IPS-NIHi11 (cell line): ENCODE measurements around the gene ICAM3.
A peak's percentile ranks its signal among the peaks of the same experiment; 100 is the strongest.

Experiments
- DNase-seq: peaks from one replicate; pipeline ENCODE4 v3.0.0; 2012; ENCODE audit warnings: mixed read lengths, low spot score

ICAM3 gene

DNA sequence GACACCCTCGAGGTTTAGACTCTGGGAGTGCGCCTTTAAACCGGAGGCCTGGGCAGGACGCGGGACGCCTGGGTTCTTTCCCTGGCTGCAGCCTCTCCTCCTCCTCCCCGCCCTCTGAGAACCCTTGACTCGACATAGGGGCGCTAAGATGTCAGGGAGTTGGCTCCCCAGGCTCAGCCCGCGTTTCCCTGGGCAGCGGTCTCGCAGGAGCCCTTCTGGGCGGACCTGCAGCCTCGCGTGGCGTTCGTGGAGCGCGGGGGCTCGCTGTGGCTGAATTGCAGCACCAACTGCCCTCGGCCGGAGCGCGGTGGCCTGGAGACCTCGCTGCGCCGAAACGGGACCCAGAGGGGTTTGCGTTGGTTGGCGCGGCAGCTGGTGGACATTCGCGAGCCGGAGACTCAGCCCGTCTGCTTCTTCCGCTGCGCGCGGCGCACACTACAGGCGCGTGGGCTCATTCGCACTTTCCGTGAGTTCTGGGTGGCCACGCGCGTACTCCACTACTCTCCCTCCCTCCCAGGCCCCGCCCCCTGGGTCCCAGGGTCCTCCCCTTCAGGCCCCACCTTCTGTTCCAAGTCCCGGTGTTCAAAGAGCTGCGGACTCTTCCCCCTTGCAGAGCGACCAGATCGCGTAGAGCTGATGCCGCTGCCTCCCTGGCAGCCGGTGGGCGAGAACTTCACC, 48.4 kb downstream of the ICAM3 start:
- DNase-seq: peak; percentile 55

DNA sequence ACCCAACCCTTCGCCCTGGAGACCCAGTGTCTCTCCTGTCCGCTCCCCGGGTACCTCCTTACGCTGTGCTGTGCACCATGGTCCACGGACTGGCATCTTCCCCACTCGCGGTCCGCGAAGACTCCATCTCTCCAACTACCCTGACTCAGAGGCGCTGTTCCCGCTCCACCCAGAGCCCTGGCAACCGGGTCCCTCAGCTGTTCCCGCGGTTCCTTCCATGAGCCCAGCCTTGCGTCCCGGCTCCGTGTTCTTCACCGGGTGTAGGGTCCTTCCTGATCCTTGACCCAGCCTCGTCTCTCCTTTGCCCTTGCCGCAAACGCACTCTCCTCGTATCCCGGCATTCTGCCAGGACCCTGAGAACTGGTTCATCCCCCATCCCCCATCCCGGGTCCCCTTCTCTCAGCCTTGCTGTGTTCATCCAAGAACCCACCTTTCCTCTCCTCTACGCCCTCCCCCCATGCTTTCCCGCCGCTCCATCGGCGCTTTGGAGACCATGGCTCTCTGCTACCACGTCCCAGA, 49.0 kb downstream of the ICAM3 start:
- no peak for DNase-seq

DNA sequence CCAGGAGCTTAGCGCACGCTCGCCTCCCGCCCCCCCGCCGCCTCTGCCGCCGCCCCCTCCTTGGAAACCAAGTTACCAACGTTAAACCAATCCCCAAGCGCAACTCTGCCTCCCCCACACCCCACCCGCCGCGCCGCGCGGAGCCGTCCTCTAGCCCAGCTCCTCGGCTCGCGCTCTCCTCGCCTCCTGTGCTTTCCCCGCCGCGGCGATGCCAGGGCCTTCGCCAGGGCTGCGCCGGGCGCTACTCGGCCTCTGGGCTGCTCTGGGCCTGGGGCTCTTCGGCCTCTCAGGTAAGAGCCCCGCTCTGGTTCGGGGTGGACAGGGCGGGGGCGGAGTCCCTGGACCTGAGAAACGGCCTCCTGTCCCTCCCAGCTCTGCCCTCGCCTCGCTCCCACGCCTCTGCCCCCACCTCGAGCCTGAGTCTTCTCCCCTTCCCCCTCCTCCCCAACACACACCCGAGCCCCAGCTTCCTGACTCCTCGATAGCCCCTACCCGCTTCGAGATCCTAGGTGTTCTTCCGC, 49.5 kb downstream of the ICAM3 start, which contains the start of gene ICAM5:
ICAM5 (plus strand) TSS at position 117 of the 521 bp plus-strand sequence; CDS start at position 209, 92 bp downstream.
- no peak for DNase-seq

DNA sequence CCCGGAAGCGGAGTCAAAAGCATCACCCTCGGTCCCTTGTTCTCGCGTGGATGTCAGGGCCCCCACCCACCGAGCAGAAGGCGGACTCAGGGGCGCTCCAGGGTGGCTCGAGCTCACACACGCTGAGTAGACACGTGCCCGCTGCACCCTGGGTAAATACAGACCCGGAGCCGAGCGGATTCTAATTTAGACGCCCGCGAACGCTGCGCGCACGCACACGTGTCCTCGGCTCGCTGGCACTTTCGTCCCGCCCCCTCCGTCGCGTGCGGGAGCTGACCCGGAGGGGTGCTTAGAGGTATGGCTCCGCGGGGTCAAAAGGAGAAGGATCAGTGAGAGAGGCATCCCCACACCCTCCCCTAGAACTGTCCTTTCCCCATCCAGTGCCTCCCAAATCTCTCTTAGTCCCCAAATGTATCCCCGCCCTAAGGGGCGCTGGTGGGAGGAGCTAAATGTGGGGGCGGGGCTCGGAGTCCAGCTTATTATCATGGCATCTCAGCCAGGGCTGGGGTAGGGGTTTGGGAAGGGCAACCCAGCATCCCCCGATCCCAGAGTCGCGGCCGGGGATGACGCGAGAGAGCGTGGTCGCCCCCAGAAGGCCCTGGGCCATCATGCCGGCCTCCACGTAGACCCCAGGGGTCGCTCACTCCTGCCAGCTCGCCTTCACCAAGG, 50.1 kb downstream of the ICAM3 start:
- peak; percentile 60 for DNase-seq

DNA sequence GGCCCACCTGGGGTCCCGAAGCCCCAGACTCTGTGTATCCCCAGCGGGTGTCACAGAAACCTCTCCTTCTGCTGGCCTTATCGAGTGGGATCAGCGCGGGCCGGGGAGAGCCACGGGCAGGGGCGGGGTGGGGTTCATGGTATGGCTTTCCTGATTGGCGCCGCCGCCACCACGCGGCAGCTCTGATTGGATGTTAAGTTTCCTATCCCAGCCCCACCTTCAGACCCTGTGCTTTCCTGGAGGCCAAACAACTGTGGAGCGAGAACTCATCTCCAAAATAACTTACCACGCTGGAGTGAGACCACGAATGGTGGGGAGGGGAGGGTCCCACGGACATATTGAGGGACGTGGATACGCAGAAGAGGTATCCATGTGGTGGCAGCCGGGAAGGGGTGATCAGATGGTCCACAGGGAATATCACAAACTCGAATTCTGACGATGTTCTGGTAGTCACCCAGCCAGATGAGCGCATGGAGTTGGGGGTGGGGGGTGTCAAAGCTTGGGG, 50.7 kb downstream of the ICAM3 start:
- peak; percentile 84 for DNase-seq

DNA sequence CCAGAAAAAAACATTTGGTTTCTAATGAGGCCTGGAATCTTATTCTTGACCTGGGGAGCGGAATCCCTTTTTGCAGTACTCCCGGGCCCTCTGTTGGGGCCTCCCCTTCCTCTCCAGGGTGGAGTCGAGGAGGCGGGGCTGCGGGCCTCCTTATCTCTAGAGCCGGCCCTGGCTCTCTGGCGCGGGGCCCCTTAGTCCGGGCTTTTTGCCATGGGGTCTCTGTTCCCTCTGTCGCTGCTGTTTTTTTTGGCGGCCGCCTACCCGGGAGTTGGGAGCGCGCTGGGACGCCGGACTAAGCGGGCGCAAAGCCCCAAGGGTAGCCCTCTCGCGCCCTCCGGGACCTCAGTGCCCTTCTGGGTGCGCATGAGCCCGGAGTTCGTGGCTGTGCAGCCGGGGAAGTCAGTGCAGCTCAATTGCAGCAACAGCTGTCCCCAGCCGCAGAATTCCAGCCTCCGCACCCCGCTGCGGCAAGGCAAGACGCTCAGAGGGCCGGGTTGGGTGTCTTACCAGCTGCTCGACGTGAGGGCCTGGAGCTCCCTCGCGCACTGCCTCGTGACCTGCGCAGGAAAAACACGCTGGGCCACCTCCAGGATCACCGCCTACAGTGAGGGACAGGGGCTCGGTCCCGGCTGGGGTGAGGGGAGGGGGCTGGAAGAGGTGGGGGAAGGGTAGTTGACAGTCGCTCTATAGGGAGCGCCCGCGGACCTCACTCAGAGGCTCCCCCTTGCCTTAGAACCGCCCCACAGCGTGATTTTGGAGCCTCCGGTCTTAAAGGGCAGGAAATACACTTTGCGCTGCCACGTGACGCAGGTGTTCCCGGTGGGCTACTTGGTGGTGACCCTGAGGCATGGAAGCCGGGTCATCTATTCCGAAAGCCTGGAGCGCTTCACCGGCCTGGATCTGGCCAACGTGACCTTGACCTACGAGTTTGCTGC, 52.4 kb downstream of the ICAM3 start, which contains the start of gene ICAM4:
ICAM4 (plus strand) TSS at position 153 of the 935 bp plus-strand sequence; CDS start at position 211, 58 bp downstream.
- DNase-seq: peak; percentile 50

DNA sequence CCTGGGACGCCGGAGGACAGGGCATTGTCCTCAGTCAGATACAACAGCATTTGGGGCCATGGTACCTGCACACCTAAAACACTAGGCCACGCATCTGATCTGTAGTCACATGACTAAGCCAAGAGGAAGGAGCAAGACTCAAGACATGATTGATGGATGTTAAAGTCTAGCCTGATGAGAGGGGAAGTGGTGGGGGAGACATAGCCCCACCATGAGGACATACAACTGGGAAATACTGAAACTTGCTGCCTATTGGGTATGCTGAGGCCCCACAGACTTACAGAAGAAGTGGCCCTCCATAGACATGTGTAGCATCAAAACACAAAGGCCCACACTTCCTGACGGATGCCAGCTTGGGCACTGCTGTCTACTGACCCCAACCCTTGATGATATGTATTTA, 54.0 kb downstream of the ICAM3 start:
- DNase-seq: no peak

DNA sequence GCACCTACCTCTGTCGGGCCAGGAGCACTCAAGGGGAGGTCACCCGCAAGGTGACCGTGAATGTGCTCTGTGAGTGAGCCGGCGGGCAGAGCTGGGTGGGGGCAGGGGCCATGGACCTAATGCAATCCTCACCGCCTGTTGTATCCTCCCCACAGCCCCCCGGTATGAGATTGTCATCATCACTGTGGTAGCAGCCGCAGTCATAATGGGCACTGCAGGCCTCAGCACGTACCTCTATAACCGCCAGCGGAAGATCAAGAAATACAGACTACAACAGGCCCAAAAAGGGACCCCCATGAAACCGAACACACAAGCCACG, 54.5 kb downstream of the ICAM3 start:
- no peak for DNase-seq

DNA sequence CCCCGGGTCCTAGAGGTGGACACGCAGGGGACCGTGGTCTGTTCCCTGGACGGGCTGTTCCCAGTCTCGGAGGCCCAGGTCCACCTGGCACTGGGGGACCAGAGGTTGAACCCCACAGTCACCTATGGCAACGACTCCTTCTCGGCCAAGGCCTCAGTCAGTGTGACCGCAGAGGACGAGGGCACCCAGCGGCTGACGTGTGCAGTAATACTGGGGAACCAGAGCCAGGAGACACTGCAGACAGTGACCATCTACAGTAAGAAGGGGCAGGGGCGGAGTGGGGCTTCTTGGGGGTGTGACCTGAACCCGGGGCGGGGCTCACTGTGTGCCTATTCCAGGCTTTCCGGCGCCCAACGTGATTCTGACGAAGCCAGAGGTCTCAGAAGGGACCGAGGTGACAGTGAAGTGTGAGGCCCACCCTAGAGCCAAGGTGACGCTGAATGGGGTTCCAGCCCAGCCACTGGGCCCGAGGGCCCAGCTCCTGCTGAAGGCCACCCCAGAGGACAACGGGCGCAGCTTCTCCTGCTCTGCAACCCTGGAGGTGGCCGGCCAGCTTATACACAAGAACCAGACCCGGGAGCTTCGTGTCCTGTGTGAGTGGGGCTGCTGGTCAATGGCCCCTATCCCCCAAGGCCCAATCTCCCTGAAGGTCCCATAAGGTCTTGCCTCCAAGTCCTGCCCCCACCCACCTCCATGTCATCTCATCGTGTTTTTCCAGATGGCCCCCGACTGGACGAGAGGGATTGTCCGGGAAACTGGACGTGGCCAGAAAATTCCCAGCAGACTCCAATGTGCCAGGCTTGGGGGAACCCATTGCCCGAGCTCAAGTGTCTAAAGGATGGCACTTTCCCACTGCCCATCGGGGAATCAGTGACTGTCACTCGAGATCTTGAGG, 55.1 kb downstream of the ICAM3 start:
- DNase-seq: no peak
